Body of pancreas (tissue), 4 donors: ENCODE measurements around the gene MYO16.

Experiments
- CTCF ChIP-seq, 7 experiments: fragments of 450-650 bp in 4 of 7; fragments of 200-600 bp in 3 of 7; sonication (generic) in 3 of 7; IDR thresholded peaks; one replicate each; pipeline ENCODE4 v1.5.1; 2016 to 2019; ENCODE audit warnings: antibody characterized with exemption in 7 of 7
- POLR2A ChIP-seq, 3 donors: fragments of 450-650 bp; IDR thresholded peaks; one replicate each; pipeline ENCODE4 v1.6.1; 2016; ENCODE audit warnings: antibody characterized with exemption in 3 of 3, mild to moderate bottlenecking in 2 of 3

- TF ChIP-seq CTCF (IDR thresholded peaks at IDR 0.05) (no peak), POLR2A (IDR thresholded peaks at IDR 0.05) (no peak)
Measured at GRCh38 chr13:109130093-109130835, 500.9 kb downstream of the MYO16 start.
